ENCODE measurements around the gene ARAP1. TPM values are rescaled to one million over a fixed set of nuclear protein-coding genes. Genes with fewer than 3 reads are reported as not detected.

ARAP1 gene
- total RNA-seq, 4 donors from 2014 or later: 90.3 to 146 (median 122) TPM

GRCh38 chr11:72655896-72656464, 96.2 kb downstream of the ARAP1 start:
- Histone ChIP-seq H3K27me3 (no peaks in the 10 kb centered on the region), H3K9me3 (no peaks in the 10 kb centered on the region), H3K4me3 (replicated peaks in 1 of 3) (no peak overlapping the region), H3K27ac (no peak overlapping the region), H3K4me1 (no peaks in the 10 kb centered on the region), H3K36me3 (no peaks in the 10 kb centered on the region)
- WGBS, 2 donors: 75 to 80% methylated on average over 10 to 11 of the region's 11 CpGs
- TF ChIP-seq, protein P1, sequence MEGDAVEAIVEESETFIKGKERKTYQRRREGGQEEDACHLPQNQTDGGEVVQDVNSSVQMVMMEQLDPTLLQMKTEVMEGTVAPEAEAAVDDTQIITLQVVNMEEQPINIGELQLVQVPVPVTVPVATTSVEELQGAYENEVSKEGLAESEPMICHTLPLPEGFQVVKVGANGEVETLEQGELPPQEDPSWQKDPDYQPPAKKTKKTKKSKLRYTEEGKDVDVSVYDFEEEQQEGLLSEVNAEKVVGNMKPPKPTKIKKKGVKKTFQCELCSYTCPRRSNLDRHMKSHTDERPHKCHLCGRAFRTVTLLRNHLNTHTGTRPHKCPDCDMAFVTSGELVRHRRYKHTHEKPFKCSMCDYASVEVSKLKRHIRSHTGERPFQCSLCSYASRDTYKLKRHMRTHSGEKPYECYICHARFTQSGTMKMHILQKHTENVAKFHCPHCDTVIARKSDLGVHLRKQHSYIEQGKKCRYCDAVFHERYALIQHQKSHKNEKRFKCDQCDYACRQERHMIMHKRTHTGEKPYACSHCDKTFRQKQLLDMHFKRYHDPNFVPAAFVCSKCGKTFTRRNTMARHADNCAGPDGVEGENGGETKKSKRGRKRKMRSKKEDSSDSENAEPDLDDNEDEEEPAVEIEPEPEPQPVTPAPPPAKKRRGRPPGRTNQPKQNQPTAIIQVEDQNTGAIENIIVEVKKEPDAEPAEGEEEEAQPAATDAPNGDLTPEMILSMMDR (IDR thresholded peaks at IDR 0.05): no peak
- no peak for TF ChIP-seq POLR2A (IDR thresholded peaks at IDR 0.05)
- intact Hi-C loops (cut with DNase I): no loop called here
- no peak for DNase-seq

DNA sequence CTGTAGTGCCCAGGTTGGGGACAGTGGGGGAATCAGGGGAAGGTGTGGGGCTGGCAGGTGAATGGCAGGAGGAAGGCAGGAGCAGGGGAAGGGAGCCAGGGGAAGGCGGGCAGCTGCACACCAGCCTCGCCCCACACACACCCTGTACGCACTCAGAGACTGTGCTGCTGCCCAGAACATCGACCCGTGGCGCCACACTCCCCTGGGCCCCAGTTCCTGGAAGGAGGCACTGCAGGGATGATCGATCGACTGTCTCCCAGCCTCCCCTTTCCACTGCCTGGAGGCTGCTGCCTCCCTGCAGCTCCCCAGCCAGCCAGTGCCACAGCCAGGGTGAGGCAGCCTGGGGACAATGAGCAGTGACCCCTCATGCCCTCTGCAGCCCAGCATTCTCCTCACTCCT, 97.2 kb downstream of the ARAP1 start:
- Histone ChIP-seq H3K36me3 (no peaks in the 10 kb centered on the region), H3K27ac (no peak overlapping the region), H3K4me1 (no peaks in the 10 kb centered on the region), H3K9me3 (no peaks in the 10 kb centered on the region), H3K4me3 (replicated peaks in 1 of 3) (no peak overlapping the region), H3K27me3 (no peaks in the 10 kb centered on the region)
- intact Hi-C loops (cut with DNase I): no loop called here
- WGBS, 2 donors: 79 to 82% methylated on average over 8 of the region's 8 CpGs
- DNase-seq: no peak
- no peak for TF ChIP-seq POLR2A (IDR thresholded peaks at IDR 0.05)
- TF ChIP-seq, protein P1 (IDR thresholded peaks at IDR 0.05): no peak

DNA sequence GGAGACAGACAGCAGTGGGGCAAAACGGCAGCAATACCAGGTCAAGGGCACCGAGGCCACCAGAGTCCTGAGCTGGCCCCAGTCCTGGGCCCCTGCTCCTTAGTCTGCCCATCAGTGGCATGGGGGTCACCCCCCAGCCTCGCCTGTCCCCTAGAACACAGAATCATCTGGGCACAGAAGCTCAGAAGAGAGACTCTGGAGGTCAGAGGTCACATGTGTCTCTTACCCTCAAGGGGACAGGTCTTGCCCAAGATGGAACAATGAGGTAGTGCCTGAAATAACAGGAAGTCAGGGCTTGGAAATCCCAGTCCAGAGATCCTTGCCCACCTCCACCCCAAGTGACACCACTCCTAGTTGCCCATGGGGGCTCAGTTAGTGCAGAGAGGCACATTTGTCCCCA, 98.6 kb downstream of the ARAP1 start:
- DNase-seq: no peak
- Histone ChIP-seq H3K36me3 (no peaks in the 10 kb centered on the region), H3K4me3 (replicated peaks in 1 of 3) (no peak overlapping the region), H3K27ac (no peak overlapping the region), H3K4me1 (no peaks in the 10 kb centered on the region), H3K27me3 (no peaks in the 10 kb centered on the region), H3K9me3 (no peaks in the 10 kb centered on the region)
- intact Hi-C loops (cut with DNase I): no loop called here
- TF ChIP-seq POLR2A (IDR thresholded peaks at IDR 0.05): no peak
- TF ChIP-seq, protein P1 (IDR thresholded peaks at IDR 0.05): no peak
- WGBS, 2 donors: 80 to 84% methylated on average over 3 of the region's 3 CpGs

- intact Hi-C loops (cut with DNase I): no loop called here
- Histone ChIP-seq H3K4me1 (no peaks in the 10 kb centered on the region), H3K27ac (no peak overlapping the region), H3K4me3 (replicated peaks in 1 of 3) (no peak overlapping the region), H3K27me3 (no peaks in the 10 kb centered on the region), H3K9me3 (no peaks in the 10 kb centered on the region), H3K36me3 (no peaks in the 10 kb centered on the region)
- DNase-seq: no peak
- TF ChIP-seq, protein P1 (IDR thresholded peaks at IDR 0.05): no peak
- TF ChIP-seq POLR2A (IDR thresholded peaks at IDR 0.05): no peak
- WGBS, 2 donors: 64 to 72% methylated on average over 13 of the region's 13 CpGs
Observed at GRCh38 chr11:72652873-72653630, 99.2 kb downstream of the ARAP1 start.

- DNase-seq: no peak
- H3K4me3 ChIP-seq (replicated peaks in 1 of 3): no peak overlapping the region
- H3K4me1 ChIP-seq: no peaks in the 10 kb centered on the region
- no peaks in the 10 kb centered on the region for H3K9me3 ChIP-seq
- H3K27ac ChIP-seq: no peak overlapping the region
- intact Hi-C loops (cut with DNase I): no loop called here
- H3K36me3 ChIP-seq: no peaks in the 10 kb centered on the region
- TF ChIP-seq, protein P1 (IDR thresholded peaks at IDR 0.05): no peak
- TF ChIP-seq POLR2A (IDR thresholded peaks at IDR 0.05): no peak
- no peaks in the 10 kb centered on the region for H3K27me3 ChIP-seq
Observed at GRCh38 chr11:72652133-72652532, 100.1 kb downstream of the ARAP1 start.
